HL-60 (cell line): ENCODE results near the gene IL15.

ENCODE experiments used
- DNase-seq, 2 experiments: peaks; one replicate each; pipeline ENCODE4 v3.0.0-alpha.2; 2010 to 2020; ENCODE audit warnings: low read depth in 1 of 2, low spot score in 1 of 2
- H3K27ac ChIP-seq: fragments of 250-450 bp; sonication (Bioruptor Pico); replicated peaks from 2 replicates; pipeline ENCODE4 v1.5.1; 2020; ENCODE audit warnings: mild to moderate bottlenecking, moderate library complexity
- H3K27me3 ChIP-seq: fragments of 250-450 bp; sonication (Bioruptor Pico); 2 replicates; pipeline ENCODE4 v1.5.1; 2021; ENCODE audit warnings: mild to moderate bottlenecking, moderate library complexity; ENCODE audit not compliant: insufficient read depth, poor library complexity, severe bottlenecking
- H3K4me3 ChIP-seq: replicated peaks from 2 replicates; pipeline ENCODE4 v1.5.1; 2011; ENCODE audit warnings: mild to moderate bottlenecking, control low read depth, low read length; ENCODE audit not compliant: insufficient read depth
- CTCF ChIP-seq: IDR thresholded peaks from one replicate; pipeline ENCODE4 v1.5.1; 2011; ENCODE audit warnings: low read length, control low read depth, inconsistent platforms; ENCODE audit not compliant: insufficient read depth
- GABPA ChIP-seq: IDR thresholded peaks from 2 replicates; pipeline ENCODE4 v1.6.1; 2012; ENCODE audit warnings: low read depth
- POLR2AphosphoS5 ChIP-seq: IDR thresholded peaks from 2 replicates; pipeline ENCODE4 v1.6.1; 2012; ENCODE audit warnings: low read depth
- REST ChIP-seq: IDR thresholded peaks from 2 replicates; pipeline ENCODE4 v1.6.1; 2012; ENCODE audit warnings: low read depth; ENCODE audit not compliant: insufficient replicate concordance
- SPI1 ChIP-seq: IDR thresholded peaks from 2 replicates; pipeline ENCODE4 v1.6.1; 2012; ENCODE audit warnings: low read depth, mild to moderate bottlenecking, borderline replicate concordance

Gene IL15

GRCh38 chr4:141676087-141676670 lies 39.8 kb downstream of the IL15 start:
- TF ChIP-seq GABPA: no peak
- no peak for TF ChIP-seq POLR2AphosphoS5
- no peak for TF ChIP-seq CTCF
- TF ChIP-seq REST: no peak
- TF ChIP-seq SPI1: no peak
- DNase-seq: no peak
- Histone ChIP-seq H3K27me3 (no peaks in the 10 kb centered on the region), H3K4me3 (no peak overlapping the region), H3K27ac (no peak overlapping the region)

- no peak for DNase-seq
- Histone ChIP-seq H3K27me3 (no peaks in the 10 kb centered on the region), H3K27ac (no peak overlapping the region), H3K4me3 (no peak overlapping the region)
- TF ChIP-seq REST (no peak), CTCF (no peak), SPI1 (no peak), GABPA (no peak), POLR2AphosphoS5 (no peak)
These were observed 43.7 kb downstream of the IL15 start for GRCh38 chr4:141680060-141680459.

GRCh38 chr4:141684785-141685184 lies 48.4 kb downstream of the IL15 start:
- TF ChIP-seq SPI1: no peak
- no peak for TF ChIP-seq CTCF
- no peak for TF ChIP-seq GABPA
- no peak for TF ChIP-seq REST
- no peak for TF ChIP-seq POLR2AphosphoS5
- Histone ChIP-seq H3K4me3 (no peak overlapping the region), H3K27me3 (no peaks in the 10 kb centered on the region), H3K27ac (no peak overlapping the region)
- DNase-seq: no peak
